HG02588 (cell line): ENCODE results near the gene RNASEH2A.

Source experiments
- ATAC-seq: cut with Tn5 transposase; IDR thresholded peaks from one replicate; pipeline ENCODE4 v1.9.1; 2021; ENCODE audit warnings: mild to moderate bottlenecking, moderate library complexity; ENCODE audit not compliant: unreplicated experiment

The RNASEH2A gene

DNA sequence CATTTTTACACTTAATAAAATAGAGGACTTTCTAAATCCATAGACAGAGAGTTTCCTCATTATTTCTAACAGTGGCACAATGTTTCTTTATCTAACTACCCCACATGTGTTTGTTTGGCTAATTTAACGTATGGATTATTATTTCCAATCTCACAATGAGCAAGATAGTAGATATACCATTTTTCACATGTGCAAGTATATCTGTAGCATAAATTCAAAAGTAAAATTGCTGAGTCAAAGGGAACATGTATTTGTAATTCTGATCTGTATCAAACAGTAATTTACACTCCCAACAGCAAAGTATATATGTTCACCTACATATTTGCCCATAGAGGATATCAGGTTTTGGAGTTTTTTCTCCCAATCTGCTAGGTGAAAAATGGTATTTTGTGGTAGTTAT, 50.3 kb downstream of the RNASEH2A start:
- no peak for ATAC-seq

GRCh38 chr19:12858041-12858928, 51.9 kb downstream of the RNASEH2A start:
- ATAC-seq, result no peak

DNA sequence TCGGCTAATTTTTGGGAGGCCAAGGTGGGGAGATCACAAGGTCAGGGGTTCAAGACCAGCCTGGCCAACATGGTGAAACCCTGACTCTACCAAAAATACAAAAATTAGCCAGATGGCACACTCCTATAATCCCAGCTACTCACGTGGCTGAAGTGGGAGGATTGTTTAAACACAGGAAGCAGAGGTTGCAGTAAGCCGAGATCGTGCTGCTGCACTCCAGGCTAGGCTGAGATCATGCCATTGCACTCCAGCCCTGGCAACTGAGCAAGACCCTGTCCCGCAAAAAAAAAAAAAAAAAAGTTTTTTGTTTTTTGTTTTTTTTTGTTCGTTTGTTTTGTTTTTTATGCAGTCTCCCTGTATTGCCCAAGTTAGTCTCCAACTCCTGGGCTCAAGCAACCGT, 53.2 kb downstream of the RNASEH2A start:
- ATAC-seq, result no peak
